GM23338 (cell line): ENCODE measurements around the gene SORCS2. TPM values are rescaled to one million over a fixed set of nuclear protein-coding genes. Genes with fewer than 3 reads are reported as not detected.

Experiments
- ATAC-seq: fragments of 200-7000 bp; cut with Tn5 transposase; 3 replicates; pipeline ENCODE4 v1.9.1; 2020
- DNase-seq: peaks from one replicate; pipeline ENCODE4 v3.0.0-alpha.2; 2015; ENCODE audit warnings: low spot score
- H2AFZ ChIP-seq: fragments of 200-600 bp; sonication (generic); 2 replicates; pipeline ENCODE4 v1.8.0; 2016; ENCODE audit warnings: antibody characterized with exemption, mild to moderate bottlenecking, moderate library complexity
- H3F3A ChIP-seq: fragments of 200-600 bp; sonication (generic); replicated peaks from 2 replicates; pipeline ENCODE4 v1.8.0; 2017; ENCODE audit warnings: antibody characterized with exemption, mixed run types, low read depth
- H3K27ac ChIP-seq: fragments of 200-600 bp; sonication (generic); 2 replicates; pipeline ENCODE4 v1.6.1; 2016; ENCODE audit warnings: low read depth
- H3K27me3 ChIP-seq: fragments of 200-600 bp; sonication (generic); 2 replicates; pipeline ENCODE4 v1.8.0; 2016; ENCODE audit warnings: mild to moderate bottlenecking, mixed run types, moderate library complexity; ENCODE audit not compliant: insufficient read depth
- H3K36me3 ChIP-seq: fragments of 200-600 bp; sonication (generic); 2 replicates; pipeline ENCODE4 v1.8.0; 2016; ENCODE audit warnings: mild to moderate bottlenecking; ENCODE audit not compliant: insufficient read depth
- H3K4me1 ChIP-seq: fragments of 200-600 bp; sonication (generic); 2 replicates; pipeline ENCODE4 v1.8.0; 2016; ENCODE audit warnings: mild to moderate bottlenecking, moderate library complexity; ENCODE audit not compliant: insufficient read depth
- H3K4me2 ChIP-seq: fragments of 200-600 bp; sonication (generic); 2 replicates; pipeline ENCODE4 v1.7.1; 2017; ENCODE audit warnings: mixed run types
- H3K4me3 ChIP-seq: fragments of 200-600 bp; sonication (generic); 2 replicates; pipeline ENCODE4 v1.6.1; 2016; ENCODE audit warnings: mixed run types
- H3K79me2 ChIP-seq: fragments of 200-600 bp; sonication (generic); replicated peaks from 2 replicates; pipeline ENCODE4 v1.8.0; 2017; ENCODE audit warnings: mild to moderate bottlenecking; ENCODE audit not compliant: insufficient read depth
- H3K9me2 ChIP-seq: fragments of 200-600 bp; sonication (generic); 2 replicates; pipeline ENCODE4 v1.8.0; 2017; ENCODE audit not compliant: insufficient read depth
- H4K20me1 ChIP-seq: fragments of 200-600 bp; sonication (generic); replicated peaks from 2 replicates; pipeline ENCODE4 v1.8.0; 2017; ENCODE audit warnings: mild to moderate bottlenecking; ENCODE audit not compliant: insufficient read depth
- H3K27ac Mint-ChIP-seq: 2 replicates; pipeline ENCODE4 v1.8.0; 2020; ENCODE audit warnings: inconsistent platforms, mild to moderate bottlenecking, moderate library complexity, mixed read lengths
- H3K27me3 Mint-ChIP-seq: 3 replicates; pipeline ENCODE4 v1.8.0; 2022; ENCODE audit warnings: low read depth, mild to moderate bottlenecking, moderate library complexity, mixed read lengths, inconsistent platforms; ENCODE audit not compliant: insufficient read depth, poor library complexity
- H3K36me3 Mint-ChIP-seq: 3 replicates; pipeline ENCODE4 v1.8.0; 2021; ENCODE audit warnings: low read depth, mild to moderate bottlenecking, inconsistent platforms, moderate library complexity, mixed read lengths
- H3K4me1 Mint-ChIP-seq: 3 replicates; pipeline ENCODE4 v1.8.0; 2020; ENCODE audit warnings: mild to moderate bottlenecking, inconsistent platforms, mixed read lengths
- H3K4me3 Mint-ChIP-seq: 3 replicates; pipeline ENCODE4 v1.8.0; 2021; ENCODE audit warnings: moderate library complexity, mild to moderate bottlenecking, inconsistent platforms, mixed read lengths
- H3K9me3 Mint-ChIP-seq: 3 replicates; pipeline ENCODE4 v1.8.0; 2020; ENCODE audit warnings: moderate library complexity, mild to moderate bottlenecking, inconsistent platforms, mixed read lengths
- CREB1 ChIP-seq: fragments of 250-450 bp; sonication (Bioruptor Pico); IDR thresholded peaks from 2 replicates; pipeline ENCODE4 v1.5.0; 2020; ENCODE audit warnings: low read depth, mild to moderate bottlenecking, moderate library complexity
- EZH2 ChIP-seq: fragments of 200-600 bp; sonication (generic); IDR thresholded peaks from one replicate; pipeline ENCODE4 v1.8.0; 2017; ENCODE audit warnings: antibody characterized with exemption, mild to moderate bottlenecking, low read depth; ENCODE audit not compliant: unreplicated experiment
- EZH2phosphoT487 ChIP-seq: fragments of 200-600 bp; sonication (generic); IDR thresholded peaks from one replicate; pipeline ENCODE4 v1.8.1; 2018; ENCODE audit warnings: antibody characterized with exemption; ENCODE audit not compliant: unreplicated experiment
- JUNB ChIP-seq: IDR thresholded peaks from one replicate; pipeline ENCODE4 v1.6.1; 2016; ENCODE audit warnings: antibody characterized with exemption; ENCODE audit not compliant: unreplicated experiment
- NANOG ChIP-seq: IDR thresholded peaks from 2 replicates; pipeline ENCODE4 v1.6.1; 2016; ENCODE audit warnings: antibody characterized with exemption, borderline replicate concordance
- POLR2AphosphoS5 ChIP-seq: IDR thresholded peaks from 2 replicates; pipeline ENCODE4 v1.6.1; 2016; ENCODE audit warnings: antibody characterized with exemption, low read depth
- REST ChIP-seq: IDR thresholded peaks from one replicate; pipeline ENCODE4 v1.6.1; 2018; ENCODE audit warnings: antibody characterized with exemption; ENCODE audit not compliant: unreplicated experiment
- STAT1 ChIP-seq: IDR thresholded peaks from one replicate; pipeline ENCODE4 v1.6.1; 2016; ENCODE audit warnings: antibody characterized with exemption; ENCODE audit not compliant: unreplicated experiment
- ZNF114 ChIP-seq: fragments of 250-450 bp; sonication (Bioruptor Pico); IDR thresholded peaks from 2 replicates; pipeline ENCODE4 v1.5.0; 2020; ENCODE audit warnings: mild to moderate bottlenecking, moderate library complexity
- ZNF331 ChIP-seq: fragments of 250-450 bp; sonication (Bioruptor Pico); IDR thresholded peaks from 2 replicates; pipeline ENCODE4 v1.5.0; 2020; ENCODE audit warnings: low read depth, mild to moderate bottlenecking, moderate library complexity
- polyA plus RNA-seq: library from polyadenylated mRNA; unstranded; fragments of >200 nt; fragmentation: Nextera tagmentation; extraction: Ambion mirVana; gene quantifications from 2 replicates; pipeline ENCODE4 v1.2.1, GENCODE V29; 2016
- total RNA-seq: library from RNA; depleted of rRNA; stranded (reverse); fragments of >200 nt; shearing (Covaris generic); gene quantifications from 2 replicates; pipeline ENCODE4 v1.2.3, GENCODE V29; 2014
- TF ChIP-seq, protein P1 (sequence below): IDR thresholded peaks from 2 replicates; pipeline ENCODE4 v1.6.1; 2016; ENCODE audit warnings: antibody characterized with exemption
- TF ChIP-seq, protein P2 (sequence below), 2 experiments: fragments of 200-600 bp in 1 of 2; sonication (generic) in 1 of 2; conservative IDR thresholded peaks; 2 replicates each; pipeline versions ENCODE4 v1.5.1 to v1.6.1; 2016 to 2017; ENCODE audit warnings: antibody characterized with exemption in 2 of 2, low read depth in 2 of 2, mild to moderate bottlenecking in 2 of 2, moderate library complexity in 1 of 2
- TF ChIP-seq, protein P3 (sequence below): fragments of 250-450 bp; sonication (Bioruptor Pico); IDR thresholded peaks from 2 replicates; pipeline ENCODE4 v1.5.0; 2020; ENCODE audit warnings: mild to moderate bottlenecking, moderate library complexity

The SORCS2 gene
- total and polyA plus RNA-seq, 2 experiments from 2014 or later, result 0.47 to 2.4 TPM

GRCh38 chr4:7260569-7260968, 68.2 kb downstream of the SORCS2 start:
- Histone ChIP-seq H4K20me1 (no peaks in the 10 kb centered on the region), H3K79me2 (no peaks in the 10 kb centered on the region), H3K27me3 (no peaks in the 10 kb centered on the region), H3F3A (no peaks in the 10 kb centered on the region), H2AFZ (no peak overlapping the region), H3K27ac (no peak overlapping the region), H3K4me3 (no peak overlapping the region), H3K9me2 (no peaks in the 10 kb centered on the region), H3K36me3 (no peaks in the 10 kb centered on the region), H3K4me2 (no peak overlapping the region), H3K4me1 (no peaks in the 10 kb centered on the region)
- ATAC-seq, result no peak
- Mint-ChIP-seq H3K27ac (no peak overlapping the region), H3K27me3 (no peaks in the 10 kb centered on the region), H3K4me1 (no peaks in the 10 kb centered on the region; the same call in 2 of the 3 replicates), H3K36me3 (no peaks in the 10 kb centered on the region; the same call in 2 of the 3 replicates), H3K9me3 (peaks cover 5% of the 10 kb centered on the region; the same call in 2 of the 3 replicates), H3K4me3 (no peak overlapping the region)
- TF ChIP-seq, protein P1, sequence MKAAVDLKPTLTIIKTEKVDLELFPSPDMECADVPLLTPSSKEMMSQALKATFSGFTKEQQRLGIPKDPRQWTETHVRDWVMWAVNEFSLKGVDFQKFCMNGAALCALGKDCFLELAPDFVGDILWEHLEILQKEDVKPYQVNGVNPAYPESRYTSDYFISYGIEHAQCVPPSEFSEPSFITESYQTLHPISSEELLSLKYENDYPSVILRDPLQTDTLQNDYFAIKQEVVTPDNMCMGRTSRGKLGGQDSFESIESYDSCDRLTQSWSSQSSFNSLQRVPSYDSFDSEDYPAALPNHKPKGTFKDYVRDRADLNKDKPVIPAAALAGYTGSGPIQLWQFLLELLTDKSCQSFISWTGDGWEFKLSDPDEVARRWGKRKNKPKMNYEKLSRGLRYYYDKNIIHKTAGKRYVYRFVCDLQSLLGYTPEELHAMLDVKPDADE, result no peak
- TF ChIP-seq ZNF114 (CRISPR knock-in tag), result no peak
- TF ChIP-seq POLR2AphosphoS5, result no peak
- no peak for TF ChIP-seq ZNF331 (CRISPR knock-in tag)
- no peak for TF ChIP-seq JUNB
- no peak for TF ChIP-seq STAT1
- no peak for TF ChIP-seq CREB1 (CRISPR knock-in tag)
- no peak for TF ChIP-seq EZH2phosphoT487
- TF ChIP-seq, protein P2, sequence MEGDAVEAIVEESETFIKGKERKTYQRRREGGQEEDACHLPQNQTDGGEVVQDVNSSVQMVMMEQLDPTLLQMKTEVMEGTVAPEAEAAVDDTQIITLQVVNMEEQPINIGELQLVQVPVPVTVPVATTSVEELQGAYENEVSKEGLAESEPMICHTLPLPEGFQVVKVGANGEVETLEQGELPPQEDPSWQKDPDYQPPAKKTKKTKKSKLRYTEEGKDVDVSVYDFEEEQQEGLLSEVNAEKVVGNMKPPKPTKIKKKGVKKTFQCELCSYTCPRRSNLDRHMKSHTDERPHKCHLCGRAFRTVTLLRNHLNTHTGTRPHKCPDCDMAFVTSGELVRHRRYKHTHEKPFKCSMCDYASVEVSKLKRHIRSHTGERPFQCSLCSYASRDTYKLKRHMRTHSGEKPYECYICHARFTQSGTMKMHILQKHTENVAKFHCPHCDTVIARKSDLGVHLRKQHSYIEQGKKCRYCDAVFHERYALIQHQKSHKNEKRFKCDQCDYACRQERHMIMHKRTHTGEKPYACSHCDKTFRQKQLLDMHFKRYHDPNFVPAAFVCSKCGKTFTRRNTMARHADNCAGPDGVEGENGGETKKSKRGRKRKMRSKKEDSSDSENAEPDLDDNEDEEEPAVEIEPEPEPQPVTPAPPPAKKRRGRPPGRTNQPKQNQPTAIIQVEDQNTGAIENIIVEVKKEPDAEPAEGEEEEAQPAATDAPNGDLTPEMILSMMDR (conservative IDR thresholded peaks at IDR 0.05; ENCODE audit: low read depth in 2 of 2), result no peak
- TF ChIP-seq EZH2, result no peak
- TF ChIP-seq, protein P3, sequence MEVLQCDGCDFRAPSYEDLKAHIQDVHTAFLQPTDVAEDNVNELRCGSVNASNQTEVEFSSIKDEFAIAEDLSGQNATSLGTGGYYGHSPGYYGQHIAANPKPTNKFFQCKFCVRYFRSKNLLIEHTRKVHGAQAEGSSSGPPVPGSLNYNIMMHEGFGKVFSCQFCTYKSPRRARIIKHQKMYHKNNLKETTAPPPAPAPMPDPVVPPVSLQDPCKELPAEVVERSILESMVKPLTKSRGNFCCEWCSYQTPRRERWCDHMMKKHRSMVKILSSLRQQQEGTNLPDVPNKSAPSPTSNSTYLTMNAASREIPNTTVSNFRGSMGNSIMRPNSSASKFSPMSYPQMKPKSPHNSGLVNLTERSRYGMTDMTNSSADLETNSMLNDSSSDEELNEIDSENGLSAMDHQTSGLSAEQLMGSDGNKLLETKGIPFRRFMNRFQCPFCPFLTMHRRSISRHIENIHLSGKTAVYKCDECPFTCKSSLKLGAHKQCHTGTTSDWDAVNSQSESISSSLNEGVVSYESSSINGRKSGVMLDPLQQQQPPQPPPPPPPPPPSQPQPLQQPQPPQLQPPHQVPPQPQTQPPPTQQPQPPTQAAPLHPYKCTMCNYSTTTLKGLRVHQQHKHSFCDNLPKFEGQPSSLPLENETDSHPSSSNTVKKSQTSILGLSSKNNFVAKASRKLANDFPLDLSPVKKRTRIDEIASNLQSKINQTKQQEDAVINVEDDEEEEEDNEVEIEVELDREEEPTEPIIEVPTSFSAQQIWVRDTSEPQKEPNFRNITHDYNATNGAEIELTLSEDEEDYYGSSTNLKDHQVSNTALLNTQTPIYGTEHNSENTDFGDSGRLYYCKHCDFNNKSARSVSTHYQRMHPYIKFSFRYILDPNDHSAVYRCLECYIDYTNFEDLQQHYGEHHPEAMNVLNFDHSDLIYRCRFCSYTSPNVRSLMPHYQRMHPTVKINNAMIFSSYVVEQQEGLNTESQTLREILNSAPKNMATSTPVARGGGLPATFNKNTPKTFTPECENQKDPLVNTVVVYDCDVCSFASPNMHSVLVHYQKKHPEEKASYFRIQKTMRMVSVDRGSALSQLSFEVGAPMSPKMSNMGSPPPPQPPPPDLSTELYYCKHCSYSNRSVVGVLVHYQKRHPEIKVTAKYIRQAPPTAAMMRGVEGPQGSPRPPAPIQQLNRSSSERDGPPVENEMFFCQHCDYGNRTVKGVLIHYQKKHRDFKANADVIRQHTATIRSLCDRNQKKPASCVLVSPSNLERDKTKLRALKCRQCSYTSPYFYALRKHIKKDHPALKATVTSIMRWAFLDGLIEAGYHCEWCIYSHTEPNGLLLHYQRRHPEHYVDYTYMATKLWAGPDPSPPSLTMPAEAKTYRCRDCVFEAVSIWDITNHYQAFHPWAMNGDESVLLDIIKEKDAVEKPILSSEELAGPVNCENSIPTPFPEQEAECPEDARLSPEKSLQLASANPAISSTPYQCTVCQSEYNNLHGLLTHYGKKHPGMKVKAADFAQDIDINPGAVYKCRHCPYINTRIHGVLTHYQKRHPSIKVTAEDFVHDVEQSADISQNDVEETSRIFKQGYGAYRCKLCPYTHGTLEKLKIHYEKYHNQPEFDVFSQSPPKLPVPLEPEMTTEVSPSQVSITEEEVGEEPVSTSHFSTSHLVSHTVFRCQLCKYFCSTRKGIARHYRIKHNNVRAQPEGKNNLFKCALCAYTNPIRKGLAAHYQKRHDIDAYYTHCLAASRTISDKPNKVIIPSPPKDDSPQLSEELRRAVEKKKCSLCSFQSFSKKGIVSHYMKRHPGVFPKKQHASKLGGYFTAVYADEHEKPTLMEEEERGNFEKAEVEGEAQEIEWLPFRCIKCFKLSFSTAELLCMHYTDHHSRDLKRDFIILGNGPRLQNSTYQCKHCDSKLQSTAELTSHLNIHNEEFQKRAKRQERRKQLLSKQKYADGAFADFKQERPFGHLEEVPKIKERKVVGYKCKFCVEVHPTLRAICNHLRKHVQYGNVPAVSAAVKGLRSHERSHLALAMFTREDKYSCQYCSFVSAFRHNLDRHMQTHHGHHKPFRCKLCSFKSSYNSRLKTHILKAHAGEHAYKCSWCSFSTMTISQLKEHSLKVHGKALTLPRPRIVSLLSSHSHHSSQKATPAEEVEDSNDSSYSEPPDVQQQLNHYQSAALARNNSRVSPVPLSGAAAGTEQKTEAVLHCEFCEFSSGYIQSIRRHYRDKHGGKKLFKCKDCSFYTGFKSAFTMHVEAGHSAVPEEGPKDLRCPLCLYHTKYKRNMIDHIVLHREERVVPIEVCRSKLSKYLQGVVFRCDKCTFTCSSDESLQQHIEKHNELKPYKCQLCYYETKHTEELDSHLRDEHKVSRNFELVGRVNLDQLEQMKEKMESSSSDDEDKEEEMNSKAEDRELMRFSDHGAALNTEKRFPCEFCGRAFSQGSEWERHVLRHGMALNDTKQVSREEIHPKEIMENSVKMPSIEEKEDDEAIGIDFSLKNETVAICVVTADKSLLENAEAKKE (CRISPR knock-in tag), result no peak
- TF ChIP-seq REST, result no peak
- TF ChIP-seq NANOG, result no peak
- DNase-seq, result no peak
